H9 (cell line): Measurements from ENCODE around the gene PLEKHA1. TPM values are rescaled to one million over a fixed set of nuclear protein-coding genes. Genes with fewer than 3 reads are reported as not detected.

ENCODE experiments used
- DNase-seq: peaks from one replicate; pipeline ENCODE4 v3.0.0-alpha.2; 2017
- H2AFZ ChIP-seq: one replicate; pipeline ENCODE4 v1.6.1; 2013; ENCODE audit warnings: mild to moderate bottlenecking, low read length, control low read depth, moderate library complexity
- H2AK5ac ChIP-seq: 2 replicates; pipeline ENCODE4 v1.6.1; 2013; ENCODE audit warnings: low read length, control low read depth, mixed read lengths; ENCODE audit not compliant: insufficient read length
- H2BK120ac ChIP-seq: one replicate; pipeline ENCODE4 v1.6.1; 2013; ENCODE audit warnings: low read depth, mild to moderate bottlenecking, low read length, control low read depth, inconsistent platforms; ENCODE audit not compliant: poor library complexity, severe bottlenecking
- H2BK12ac ChIP-seq: 2 replicates; pipeline ENCODE4 v1.6.1; 2013; ENCODE audit warnings: low read length, control low read depth, mixed read lengths, low read depth; ENCODE audit not compliant: insufficient read length
- H2BK15ac ChIP-seq: 2 replicates; pipeline ENCODE4 v1.6.1; 2013; ENCODE audit warnings: low read depth, low read length, control low read depth
- H2BK20ac ChIP-seq: one replicate; pipeline ENCODE4 v1.6.1; 2013; ENCODE audit warnings: low read depth, mild to moderate bottlenecking, low read length, control low read depth, inconsistent platforms; ENCODE audit not compliant: poor library complexity, severe bottlenecking
- H2BK5ac ChIP-seq: 2 replicates; pipeline ENCODE4 v1.6.1; 2013; ENCODE audit warnings: low read length, control low read depth, mixed read lengths; ENCODE audit not compliant: insufficient read length
- H3K14ac ChIP-seq: 2 replicates; pipeline ENCODE4 v1.6.1; 2013; ENCODE audit warnings: low read length, control low read depth; ENCODE audit not compliant: insufficient read depth
- H3K18ac ChIP-seq: 2 replicates; pipeline ENCODE4 v1.6.1; 2013; ENCODE audit warnings: low read depth, mild to moderate bottlenecking, mixed read lengths, low read length, control low read depth; ENCODE audit not compliant: insufficient read length
- H3K23ac ChIP-seq: 2 replicates; pipeline ENCODE4 v1.6.1; 2013; ENCODE audit warnings: low read length, control low read depth, mixed read lengths, low read depth; ENCODE audit not compliant: insufficient read length
- H3K23me2 ChIP-seq: 2 replicates; pipeline ENCODE4 v1.6.1; 2013; ENCODE audit warnings: low read depth, mild to moderate bottlenecking, mixed read lengths, low read length, control low read depth; ENCODE audit not compliant: insufficient read length, poor library complexity, severe bottlenecking
- H3K27ac ChIP-seq: 2 replicates; pipeline ENCODE4 v1.5.1; 2013; ENCODE audit warnings: low read length, control low read depth, mixed read lengths, low read depth; ENCODE audit not compliant: insufficient read length
- H3K27me3 ChIP-seq: 2 replicates; pipeline ENCODE4 v1.6.1; 2013; ENCODE audit warnings: low read length, control low read depth, inconsistent platforms; ENCODE audit not compliant: insufficient read depth
- H3K4ac ChIP-seq: 2 replicates; pipeline ENCODE4 v1.6.1; 2013; ENCODE audit warnings: low read depth, mild to moderate bottlenecking, control low read depth, inconsistent platforms, low read length, moderate library complexity
- H3K4me1 ChIP-seq: 2 replicates; pipeline ENCODE4 v1.6.1; 2013; ENCODE audit warnings: low read length, control low read depth, inconsistent platforms; ENCODE audit not compliant: insufficient read depth
- H3K4me2 ChIP-seq: 2 replicates; pipeline ENCODE4 v1.6.1; 2013; ENCODE audit warnings: low read length, control low read depth, mixed read lengths; ENCODE audit not compliant: insufficient read length, insufficient read depth
- H3K56ac ChIP-seq: 2 replicates; pipeline ENCODE4 v1.6.1; 2013; ENCODE audit warnings: low read depth, mild to moderate bottlenecking, mixed read lengths, low read length, control low read depth; ENCODE audit not compliant: insufficient read length
- H3K79me1 ChIP-seq: 2 replicates; pipeline ENCODE4 v1.6.1; 2013; ENCODE audit warnings: low read depth, mild to moderate bottlenecking, moderate library complexity, low read length, control low read depth, inconsistent platforms; ENCODE audit not compliant: insufficient read depth, poor library complexity, severe bottlenecking
- H3K79me2 ChIP-seq: 2 replicates; pipeline ENCODE4 v1.6.1; 2013; ENCODE audit warnings: low read length, control low read depth, inconsistent platforms; ENCODE audit not compliant: insufficient read depth
- H3K9ac ChIP-seq: 2 replicates; pipeline ENCODE4 v1.6.1; 2013; ENCODE audit warnings: low read length, control low read depth, mixed read lengths; ENCODE audit not compliant: insufficient read length; ENCODE audit errors: extremely low read depth
- H3K9me3 ChIP-seq: one replicate; pipeline ENCODE4 v1.6.1; 2013; ENCODE audit warnings: low read depth, low read length, inconsistent platforms; ENCODE audit not compliant: control insufficient read depth
- H3T11ph ChIP-seq: one replicate; pipeline ENCODE4 v1.6.1; 2013; ENCODE audit warnings: mild to moderate bottlenecking, low read length, control low read depth, inconsistent platforms
- H4K20me1 ChIP-seq: one replicate; pipeline ENCODE4 v1.6.1; 2013; ENCODE audit not compliant: control insufficient read depth, insufficient read length, insufficient read depth
- H4K5ac ChIP-seq: 2 replicates; pipeline ENCODE4 v1.6.1; 2013; ENCODE audit warnings: low read depth, mild to moderate bottlenecking, mixed read lengths, low read length, control low read depth; ENCODE audit not compliant: insufficient read length
- H4K8ac ChIP-seq: replicated peaks from 2 replicates; pipeline ENCODE4 v1.6.1; 2013; ENCODE audit warnings: low read length, control low read depth, mixed read lengths, low read depth; ENCODE audit not compliant: insufficient read length
- H4K91ac ChIP-seq: 2 replicates; pipeline ENCODE4 v1.6.1; 2013; ENCODE audit warnings: low read depth, mild to moderate bottlenecking, moderate library complexity, mixed read lengths, low read length, control low read depth; ENCODE audit not compliant: insufficient read length
- H3K27ac Mint-ChIP-seq, 3 experiments: 2 replicates in 2 of 3; 3 replicates in 1 of 3; pipeline ENCODE4 v1.8.0; 2020 to 2021; ENCODE audit warnings: mixed read lengths in 3 of 3, mild to moderate bottlenecking in 1 of 3, moderate library complexity in 1 of 3
- H3K27me3 Mint-ChIP-seq: 2 replicates; pipeline ENCODE4 v1.8.0; 2021; ENCODE audit warnings: low read depth, mild to moderate bottlenecking, moderate library complexity, mixed read lengths
- H3K36me3 Mint-ChIP-seq, 3 experiments: 2 replicates in 2 of 3; 3 replicates in 1 of 3; pipeline ENCODE4 v1.8.0; 2020 to 2021; ENCODE audit warnings: low read depth in 3 of 3, mixed read lengths in 3 of 3; ENCODE audit not compliant: insufficient read depth in 1 of 3
- H3K4me1 Mint-ChIP-seq, 2 experiments: 2 replicates each; pipeline ENCODE4 v1.8.0; 2020; ENCODE audit warnings: mixed read lengths in 2 of 2
- H3K4me3 Mint-ChIP-seq, 2 experiments: 2 replicates in 1 of 2; 3 replicates in 1 of 2; pipeline ENCODE4 v1.8.0; 2020 to 2021; ENCODE audit warnings: mild to moderate bottlenecking in 2 of 2, mixed read lengths in 2 of 2, moderate library complexity in 1 of 2
- H3K9me3 Mint-ChIP-seq, 2 experiments: 2 replicates in 1 of 2; 3 replicates in 1 of 2; pipeline ENCODE4 v1.8.0; 2020; ENCODE audit warnings: mild to moderate bottlenecking in 2 of 2, mixed read lengths in 2 of 2, moderate library complexity in 1 of 2
- CTCF ChIP-seq: fragments of 200-600 bp; sonication (generic); conservative IDR thresholded peaks from 3 replicates; pipeline ENCODE4 v1.8.0; 2021; ENCODE audit warnings: antibody characterized with exemption, mild to moderate bottlenecking
- WGBS: extraction: QIAGEN DNeasy Blood & Tissue Kit; methylation state at CpG from one replicate; pipeline ENCODE4 v1.1.7; 2013; ENCODE audit warnings: missing lambda C conversion rate, low lambda C conversion rate, mixed read lengths; ENCODE audit not compliant: insufficient read length; ENCODE audit errors: extremely low coverage; 5-methylcytosine and 5-hydroxymethylcytosine counted together
- total RNA-seq: library from RNA; stranded (reverse); gene quantifications from 2 replicates; pipeline ENCODE4 v1.2.1, GENCODE V29; 2021

Gene PLEKHA1
- total RNA-seq, 1 experiment from 2014 or later, result 32.7 TPM

- peak; percentile 60 for DNase-seq
- Histone ChIP-seq H2BK120ac (no peak overlapping the region), H3K9me3 (peaks cover 3% of the 10 kb centered on the region), H3K4me1 (peaks cover 11% of the 10 kb centered on the region), H3T11ph (no peak overlapping the region), H4K20me1 (no peaks in the 10 kb centered on the region), H4K91ac (no peak overlapping the region), H4K8ac (no peak overlapping the region), H3K4ac (no peak overlapping the region), H3K79me1 (no peaks in the 10 kb centered on the region), H3K79me2 (no peaks in the 10 kb centered on the region), H3K56ac (no peak overlapping the region), H3K23me2 (no peaks in the 10 kb centered on the region), H2BK20ac (no peak overlapping the region), H2BK15ac (no peak overlapping the region), H3K18ac (no peak overlapping the region), H2AK5ac (no peak overlapping the region), H2BK5ac (no peak overlapping the region), H3K14ac (no peak overlapping the region; the same call in 1 of the 2 replicates), H3K23ac (no peak overlapping the region), H3K4me2 (no peak overlapping the region), H4K5ac (no peak overlapping the region), H3K9ac (no peak overlapping the region), H3K27ac (no peak overlapping the region), H2AFZ (no peak overlapping the region), H2BK12ac (no peak overlapping the region), H3K27me3 (no peaks in the 10 kb centered on the region)
- Mint-ChIP-seq H3K4me1 (peaks cover 49 to 55% of the 10 kb centered on the region in 2 experiments), H3K4me3 (no peak overlapping the region; a peak in 1 of 5 replicates), H3K27me3 (peaks cover under 1% of the 10 kb centered on the region), H3K9me3 (peaks cover 4 to 6% of the 10 kb centered on the region in 2 experiments; a peak in 3 of 5 replicates), H3K27ac (peak overlapping the region; percentile 50 to 89 (median 70); a peak in 3 of 7 replicates), H3K36me3 (peaks cover 0 to 4% (median under 1%) of the 10 kb centered on the region in 3 experiments; a peak in 1 of 7 replicates)
- WGBS, result no CpG with 5 or more reads among the region's 6 CpGs
- no peak for TF ChIP-seq CTCF
Measured at GRCh38 chr10:122476333-122476695, 101.8 kb downstream of the PLEKHA1 start.
